NK-92 (cell line): ENCODE measurements around the gene DLG2.
A peak's percentile ranks its signal among the peaks of the same experiment; 100 is the strongest.
"Not testable (repeated sequence)": the region's sequence is repeated elsewhere in the genome, so short reads cannot be mapped to it uniquely, and the experiment has no call there.

Experiments used
- DNase-seq: peaks from one replicate; lab custom pipeline; 2025; ENCODE audit not compliant: unreplicated experiment; lab: John Stamatoyannopoulos, UW

DLG2 gene

DNA sequence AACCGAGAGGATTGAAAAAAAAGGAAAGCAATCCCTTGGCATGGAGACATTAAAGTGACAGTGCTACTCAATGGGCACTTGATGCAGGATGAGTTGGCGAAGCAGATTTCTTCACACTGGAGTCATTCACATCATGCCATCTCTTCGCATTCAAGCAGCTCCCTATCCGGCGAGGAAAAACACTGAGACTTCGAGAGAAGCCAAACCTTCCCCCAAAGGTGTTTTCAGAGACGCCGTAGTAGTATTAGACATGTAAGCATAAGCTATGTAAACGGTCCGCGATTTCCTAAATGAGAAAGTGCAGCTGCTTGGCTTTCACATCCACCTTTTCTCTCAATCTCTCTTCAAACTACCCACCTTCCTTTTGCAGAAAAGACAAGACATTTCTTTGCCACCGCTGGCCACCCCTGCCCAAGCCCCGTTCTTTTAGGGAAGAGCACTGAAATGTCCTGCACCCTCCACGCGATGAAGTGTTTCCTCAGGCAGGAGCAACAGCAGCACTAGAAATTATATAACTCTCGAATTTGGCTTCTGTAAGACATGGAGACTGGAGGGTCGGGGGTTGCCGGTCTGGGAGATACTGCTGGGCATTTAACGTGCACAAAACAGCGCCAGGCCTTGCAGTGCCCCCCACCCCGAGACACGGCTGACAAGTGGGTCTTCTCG lies at the start of gene DLG2:
Gene DLG2, minus strand, starts transcription at position 13 of the 666 bp plus-strand sequence.
- no peak for DNase-seq

DNA sequence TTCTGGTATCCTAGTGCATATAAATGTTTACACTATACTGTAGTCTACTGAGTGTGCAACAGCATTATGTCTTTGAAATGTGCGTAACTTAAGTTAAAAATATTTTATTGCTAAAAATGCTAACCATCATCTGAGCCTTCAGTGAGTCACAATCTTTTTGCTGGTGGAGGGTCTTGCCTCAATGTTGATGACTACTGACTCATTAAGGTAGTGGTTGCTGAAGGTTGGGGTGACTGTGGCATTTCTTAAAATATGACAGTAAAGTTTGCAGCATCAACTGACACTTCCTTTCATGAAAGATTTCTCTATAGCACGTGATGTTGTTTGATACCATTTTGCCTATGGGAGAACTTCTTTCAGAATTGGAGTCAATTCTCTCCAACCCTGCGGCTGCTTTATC lies 46.2 kb upstream of the DLG2 start:
- no peak for DNase-seq

DNA sequence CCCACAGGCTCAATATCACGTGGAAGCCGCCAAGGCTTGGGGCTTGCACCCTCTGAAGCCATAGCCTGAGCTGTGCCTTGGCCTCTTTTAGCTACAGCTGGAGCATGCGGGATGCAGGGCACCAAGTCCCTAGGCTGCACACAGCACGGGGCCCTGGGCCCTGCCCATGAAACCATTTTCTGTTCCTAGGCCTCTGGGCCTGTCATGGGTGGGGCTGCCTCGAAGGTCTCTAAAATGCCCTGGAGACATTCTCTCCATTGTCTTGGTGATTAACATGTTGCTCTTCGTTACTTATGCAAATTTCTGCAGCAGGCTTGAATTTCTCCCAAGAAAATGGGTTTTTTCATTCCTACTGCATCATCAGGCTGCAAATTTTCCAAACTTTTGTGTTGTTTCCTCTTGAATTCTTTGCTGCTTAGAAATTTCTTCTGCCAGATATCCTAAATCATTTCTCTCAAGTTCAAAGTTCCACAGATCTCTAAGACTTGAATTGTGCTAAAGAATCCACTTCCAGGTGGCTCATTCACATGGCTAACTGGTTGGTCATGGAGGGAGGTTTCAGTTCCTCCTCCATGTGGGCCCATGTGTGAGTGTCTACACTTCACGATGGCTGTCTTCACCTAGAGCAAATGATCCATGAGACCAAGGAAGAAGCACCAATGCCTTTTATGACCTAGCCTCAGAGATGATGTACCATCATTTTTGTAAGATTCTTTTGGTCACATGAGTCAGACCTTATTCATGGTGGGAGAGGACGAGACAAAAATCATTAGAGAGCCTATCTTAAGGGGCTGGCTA lies 45.2 kb upstream of the DLG2 start:
- DNase-seq: no peak

DNA sequence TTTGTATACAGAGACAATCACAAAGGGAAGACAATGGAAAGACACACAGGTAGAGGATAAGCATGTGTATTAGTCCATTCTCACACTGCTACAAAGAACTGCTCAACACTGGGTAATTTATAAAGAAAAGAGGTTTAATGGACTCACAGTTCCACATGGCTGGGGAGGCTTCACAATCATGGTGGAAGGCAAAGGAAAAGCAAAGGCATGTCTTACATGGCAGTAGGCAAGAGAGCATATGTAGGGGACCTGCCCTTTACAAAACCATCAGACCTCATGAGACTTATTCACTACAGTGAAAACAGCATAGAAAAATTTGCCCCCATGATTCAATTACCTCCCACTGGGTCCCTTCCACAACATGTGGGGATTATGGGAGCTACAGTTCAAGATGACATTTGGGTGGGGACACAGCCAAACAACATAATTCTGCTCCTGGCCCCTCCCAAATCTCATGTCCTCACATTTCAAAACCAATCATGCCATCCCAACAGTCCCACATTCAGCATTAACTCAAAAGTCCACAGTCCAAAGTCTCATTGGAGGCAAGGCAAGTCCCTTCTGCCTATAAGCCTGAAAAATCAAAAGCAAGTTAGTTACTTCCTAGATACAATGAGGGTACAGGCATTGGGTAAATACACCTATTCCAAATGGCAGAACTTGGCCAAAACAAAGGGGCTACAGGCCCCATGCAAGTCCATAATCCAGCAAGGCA lies 44.0 kb upstream of the DLG2 start:
- DNase-seq: not testable (repeated sequence)

DNA sequence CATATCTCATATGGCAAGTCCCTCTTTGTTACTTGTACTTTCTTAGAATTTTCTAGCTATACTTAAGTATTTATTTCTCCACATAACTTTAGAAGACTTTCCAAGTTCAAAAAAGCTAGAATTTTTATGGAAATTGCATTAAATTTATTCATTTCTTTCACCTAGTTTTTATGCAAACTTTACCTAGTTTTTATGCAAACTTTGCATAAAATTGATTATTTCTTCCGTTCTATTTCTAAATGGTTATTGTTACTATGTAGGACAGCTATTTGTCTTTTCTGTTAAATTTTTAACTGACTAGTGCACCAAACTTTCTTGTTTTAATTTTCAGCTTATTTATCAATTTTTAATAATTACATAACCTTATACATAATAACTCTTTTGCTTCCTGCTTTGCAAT lies 41.0 kb upstream of the DLG2 start:
- DNase-seq: no peak

DNA sequence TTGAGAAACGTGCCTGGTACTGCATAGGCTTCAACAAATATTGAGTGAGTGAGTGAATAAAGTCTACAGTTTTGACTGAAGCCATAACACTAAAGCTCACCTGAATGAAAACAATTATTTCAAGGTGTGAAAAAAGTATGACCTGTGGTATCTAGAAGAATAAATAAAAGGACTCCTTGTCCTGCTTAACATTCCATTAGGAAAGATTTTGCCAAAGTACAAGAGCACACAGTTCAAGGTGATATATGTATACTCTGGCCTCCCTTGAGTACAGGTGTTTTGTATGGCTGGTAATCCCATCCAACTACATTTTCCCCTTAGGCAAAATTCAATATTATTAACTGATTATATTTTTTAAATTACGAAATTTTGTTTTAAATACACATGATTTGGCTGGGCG lies 39.5 kb upstream of the DLG2 start:
- no peak for DNase-seq

DNA sequence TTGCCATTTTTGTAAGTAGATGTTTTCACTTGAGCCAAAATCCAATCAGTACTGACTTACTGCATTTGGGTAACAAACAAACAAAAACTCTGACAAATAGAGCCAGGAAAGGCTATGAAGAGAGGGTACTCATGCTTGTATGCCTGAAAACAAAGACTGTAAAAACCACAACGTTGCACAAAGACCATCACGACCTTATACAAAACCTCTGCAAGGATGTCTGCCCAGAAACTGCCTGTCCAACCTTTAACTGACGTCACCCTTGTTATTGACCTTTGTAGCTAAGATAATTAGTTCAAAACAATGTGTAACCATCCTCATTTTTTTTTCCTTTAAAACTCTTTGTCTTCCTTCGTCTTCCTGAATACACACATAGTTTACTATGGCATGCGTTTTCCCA lies 38.6 kb upstream of the DLG2 start:
- DNase-seq: no peak

DNA sequence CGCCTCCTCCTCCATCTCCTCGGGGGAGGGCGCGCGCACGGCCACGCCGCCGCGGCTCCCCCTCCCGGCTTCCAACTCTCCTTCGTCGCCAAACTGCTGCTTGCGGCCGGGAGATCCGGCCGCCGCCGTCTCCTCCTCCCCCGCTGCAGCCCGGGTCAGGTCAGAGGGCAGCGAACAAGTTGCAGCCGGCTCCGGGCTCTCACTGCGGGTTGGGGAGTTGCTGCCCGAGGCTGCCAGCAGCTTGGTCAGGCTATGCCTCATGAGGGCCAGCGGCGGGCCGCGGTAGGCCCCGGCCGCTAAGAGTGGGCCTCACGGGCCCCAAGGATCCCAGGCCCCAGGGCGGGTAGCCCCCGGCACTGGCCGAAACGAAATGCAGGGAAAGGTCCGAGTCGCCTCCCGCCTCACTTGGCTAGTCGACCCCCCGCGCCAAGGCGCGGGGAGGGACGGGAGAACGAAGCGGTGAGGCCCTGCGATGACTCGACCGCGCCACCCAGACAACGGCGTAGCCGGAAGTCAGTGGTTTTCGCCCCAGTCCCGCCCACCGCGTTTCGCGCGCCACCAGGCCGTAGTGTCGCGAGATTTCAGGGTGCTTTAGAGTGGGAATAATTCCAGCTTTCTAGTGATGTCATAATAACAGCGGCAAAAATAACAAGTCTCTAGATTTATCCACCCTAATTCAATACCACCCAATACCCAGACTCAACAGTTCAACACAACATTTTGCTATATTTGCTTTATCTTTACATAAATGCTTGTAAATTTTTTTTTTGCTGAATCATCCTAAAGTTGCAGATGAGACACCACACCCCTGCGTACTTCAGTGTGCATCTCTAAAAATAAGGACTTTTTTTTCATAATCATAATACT lies 37.7 kb upstream of the DLG2 start, which contains the start of gene CREBZF:
Gene CREBZF, minus strand, starts transcription at position 515 of the 867 bp plus-strand sequence. Its CDS starts 254 bp downstream, at position 261.
- peak; percentile 54 for DNase-seq

DNA sequence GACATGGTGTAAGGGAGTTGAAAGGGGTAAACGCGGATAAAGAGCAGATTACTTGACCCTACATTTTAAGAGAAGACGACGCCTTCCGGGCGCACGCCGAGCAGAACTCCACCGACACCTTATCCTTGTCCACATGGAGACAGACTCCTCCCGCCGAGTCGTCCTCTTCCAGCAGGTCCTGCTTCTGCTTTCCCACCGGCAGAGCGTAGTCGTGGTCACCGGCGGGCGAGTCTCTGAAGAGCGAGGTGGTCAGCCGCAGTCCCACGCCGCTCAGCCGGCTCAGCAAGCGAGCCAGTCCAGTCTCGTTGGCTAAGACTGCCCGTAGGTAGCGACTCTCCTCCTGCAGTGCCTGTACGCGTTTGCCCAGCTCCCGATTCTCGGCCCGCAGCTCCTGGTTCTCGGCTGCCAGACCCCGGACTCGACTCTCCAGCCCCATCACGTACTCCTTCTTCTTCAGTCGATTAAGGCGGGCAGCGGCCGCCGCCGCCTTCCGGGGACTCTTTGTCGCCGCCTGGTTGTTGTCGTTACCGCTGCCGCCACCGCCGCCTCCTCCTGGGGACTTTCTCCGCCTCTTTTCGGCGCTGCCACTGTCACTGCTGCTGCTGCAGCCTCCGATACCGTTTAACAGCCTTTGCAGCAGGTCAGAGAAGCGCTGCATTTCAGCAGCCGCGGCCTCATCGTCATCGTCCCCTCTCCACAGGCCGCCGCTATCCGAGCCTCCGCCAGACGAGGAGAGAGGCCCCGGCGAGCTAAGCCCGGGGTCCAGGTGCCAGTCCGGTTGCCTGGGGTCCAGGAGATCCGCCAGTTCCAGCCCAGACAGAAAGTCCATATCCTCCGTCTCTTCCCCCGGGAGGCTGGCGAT lies 36.8 kb upstream of the DLG2 start:
- DNase-seq: peak; percentile 37

DNA sequence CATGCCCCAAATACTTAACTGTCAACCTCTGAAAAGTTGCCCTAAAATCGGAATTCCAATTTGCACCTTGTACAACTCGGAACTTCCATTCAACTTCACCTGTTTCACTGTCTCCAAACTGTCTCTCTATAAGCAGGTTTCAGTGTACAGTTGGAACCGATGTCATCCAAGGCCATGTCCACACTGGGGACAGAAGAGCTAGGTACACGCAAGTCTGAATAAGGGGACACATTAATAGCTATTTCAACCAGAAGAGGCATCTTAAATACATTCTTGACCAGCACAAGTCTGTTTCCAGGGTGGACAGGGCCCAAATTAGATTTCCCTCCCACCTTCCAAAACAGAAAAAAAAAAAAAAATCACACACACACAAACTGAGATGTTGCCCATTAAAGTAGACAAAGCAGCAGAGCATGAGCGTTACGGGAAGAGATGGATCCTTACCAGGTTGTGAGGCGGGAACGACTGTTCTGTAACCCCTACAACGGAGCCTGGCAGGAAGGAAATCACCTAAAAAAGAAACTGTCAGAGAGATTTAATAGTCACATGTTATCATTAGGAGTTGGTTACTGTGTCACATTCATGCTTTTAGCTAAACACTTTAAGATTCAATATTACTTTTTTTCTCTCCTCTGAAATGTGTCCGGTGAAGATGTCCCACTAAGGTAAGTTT lies 36.1 kb upstream of the DLG2 start:
- DNase-seq: no peak

DNA sequence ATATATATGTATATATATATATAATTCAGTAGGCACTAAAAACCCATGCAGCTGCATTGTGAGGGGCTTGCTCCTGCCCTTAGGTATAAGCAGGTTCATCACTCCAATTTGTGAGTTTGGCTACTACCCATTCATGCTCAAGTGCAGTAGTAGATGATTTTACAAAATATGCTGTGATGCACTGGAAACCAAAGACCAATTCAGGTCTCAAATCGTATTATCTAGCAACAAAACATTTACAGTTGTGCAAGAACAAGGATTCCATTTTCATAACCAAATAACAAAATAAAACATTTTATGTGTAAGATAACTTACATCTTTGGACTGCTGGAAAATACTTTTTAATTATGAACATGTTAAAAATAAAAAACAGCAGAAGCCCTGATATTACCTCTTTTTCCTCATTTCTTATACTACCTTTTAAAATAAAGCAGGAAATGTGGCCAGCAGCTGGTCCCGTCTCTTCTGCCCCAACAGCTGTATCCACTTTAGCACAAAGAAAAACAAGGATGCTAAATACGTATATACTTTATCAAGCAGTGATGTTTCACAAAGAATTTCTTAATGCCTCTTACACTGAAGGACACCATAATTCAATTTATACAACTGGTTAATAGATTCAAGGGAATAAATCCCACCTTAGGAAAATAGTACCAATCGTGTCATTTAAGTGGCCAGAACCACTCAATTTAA lies 35.0 kb upstream of the DLG2 start:
- DNase-seq: no peak

DNA sequence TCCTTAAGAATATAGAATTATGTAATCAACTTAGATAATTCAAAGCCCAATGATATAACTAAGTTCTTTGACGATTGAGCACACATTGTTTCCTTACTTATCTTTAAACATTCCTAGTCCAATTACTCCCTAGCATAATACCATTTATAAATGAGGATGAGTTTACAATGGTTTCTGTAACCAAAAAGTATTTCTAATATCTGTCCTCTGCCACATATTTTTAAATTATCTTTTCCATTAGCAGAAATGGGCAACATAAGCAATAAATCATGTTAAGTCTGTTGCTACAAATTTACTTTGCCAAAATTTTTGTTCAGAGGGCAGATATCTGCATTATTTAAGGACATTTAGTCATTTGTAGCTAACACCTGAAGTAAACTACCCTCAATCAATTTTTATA lies 31.0 kb upstream of the DLG2 start:
- DNase-seq: no peak

DNA sequence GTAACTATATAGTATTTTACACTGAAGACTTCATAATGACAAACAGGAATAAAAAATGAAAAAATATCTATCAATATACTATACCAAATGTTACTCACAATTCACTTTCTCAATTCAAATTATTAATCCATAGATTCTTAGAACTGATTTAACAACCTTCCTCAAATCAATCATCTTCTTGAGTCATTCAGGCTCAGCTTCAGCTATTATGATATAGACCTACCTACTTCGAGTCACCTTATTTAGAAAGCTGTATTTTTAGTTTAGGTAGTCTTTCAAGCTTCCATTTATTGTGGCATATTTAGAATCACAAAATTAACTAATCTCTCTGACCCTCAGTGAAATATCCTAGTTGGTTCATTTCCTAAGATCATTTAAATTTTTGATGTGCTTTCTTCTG lies 29.6 kb upstream of the DLG2 start:
- no peak for DNase-seq

DNA sequence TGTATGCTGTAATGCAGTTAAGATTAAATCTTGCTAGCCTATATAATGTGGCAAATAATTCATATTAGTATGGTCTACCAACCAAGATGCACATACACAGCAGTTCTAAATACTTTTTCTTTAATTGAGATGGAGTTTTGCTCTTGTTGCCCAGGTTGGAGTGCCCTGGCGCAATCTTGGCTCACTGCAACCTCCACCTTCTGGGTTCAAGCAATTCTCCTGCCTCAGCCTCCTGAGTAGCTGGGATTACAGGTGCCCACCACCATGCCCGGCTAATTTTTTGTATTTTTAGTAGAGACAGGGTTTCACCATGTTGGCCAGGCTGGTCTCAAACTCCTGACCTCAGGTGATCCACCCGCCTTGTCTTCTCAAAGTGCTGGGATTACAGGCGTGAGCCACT lies 27.2 kb upstream of the DLG2 start:
- not testable (repeated sequence) for DNase-seq

DNA sequence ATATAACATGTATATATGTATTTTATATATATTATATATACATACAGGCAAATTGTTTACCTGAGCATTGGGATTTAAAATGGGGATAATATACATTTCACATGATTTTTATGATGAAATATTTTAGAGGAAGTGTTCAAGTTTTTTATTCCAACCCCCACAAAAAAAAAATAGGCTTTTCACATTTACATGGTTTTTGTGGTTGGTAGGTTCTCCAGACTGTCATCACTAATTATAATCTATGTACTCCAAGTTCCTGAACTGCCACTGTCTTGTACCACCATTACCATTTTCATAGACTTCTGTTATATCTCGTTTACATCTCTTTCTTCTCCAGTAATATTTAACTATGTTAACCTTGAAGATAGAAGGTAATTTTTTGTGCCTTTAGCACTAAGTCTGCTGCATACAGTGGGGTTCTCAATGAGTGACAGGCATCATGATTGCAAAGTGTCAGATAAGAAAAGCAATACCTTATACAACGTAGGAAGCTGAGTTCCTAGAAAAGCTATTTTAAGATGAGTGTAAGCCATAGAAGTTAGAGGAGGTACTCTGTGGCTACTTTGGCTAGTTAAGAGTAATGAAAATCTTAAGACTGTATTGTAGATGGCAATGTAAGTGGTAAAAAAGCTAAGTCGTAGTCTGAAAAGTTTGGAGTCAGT lies 25.8 kb upstream of the DLG2 start:
- no peak for DNase-seq

DNA sequence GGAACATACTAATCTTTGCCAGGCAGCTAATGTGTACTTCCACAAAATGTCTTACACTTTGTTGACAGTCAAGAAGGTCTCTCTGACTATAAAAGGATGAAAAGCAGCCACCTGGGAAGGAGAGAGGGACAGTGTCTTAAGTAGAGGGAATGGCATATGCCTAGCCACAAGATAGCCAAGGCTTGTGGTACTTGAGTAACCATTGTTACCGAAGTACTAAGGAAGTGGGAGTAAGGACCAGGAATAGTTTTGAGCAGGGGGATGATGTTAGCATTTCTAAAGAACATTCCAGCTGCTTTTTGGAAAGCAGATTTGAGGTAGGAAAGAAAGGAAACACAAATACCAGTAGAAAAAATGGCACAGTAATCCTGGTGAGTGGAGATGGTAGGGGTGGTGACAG lies 24.0 kb upstream of the DLG2 start:
- DNase-seq: no peak

DNA sequence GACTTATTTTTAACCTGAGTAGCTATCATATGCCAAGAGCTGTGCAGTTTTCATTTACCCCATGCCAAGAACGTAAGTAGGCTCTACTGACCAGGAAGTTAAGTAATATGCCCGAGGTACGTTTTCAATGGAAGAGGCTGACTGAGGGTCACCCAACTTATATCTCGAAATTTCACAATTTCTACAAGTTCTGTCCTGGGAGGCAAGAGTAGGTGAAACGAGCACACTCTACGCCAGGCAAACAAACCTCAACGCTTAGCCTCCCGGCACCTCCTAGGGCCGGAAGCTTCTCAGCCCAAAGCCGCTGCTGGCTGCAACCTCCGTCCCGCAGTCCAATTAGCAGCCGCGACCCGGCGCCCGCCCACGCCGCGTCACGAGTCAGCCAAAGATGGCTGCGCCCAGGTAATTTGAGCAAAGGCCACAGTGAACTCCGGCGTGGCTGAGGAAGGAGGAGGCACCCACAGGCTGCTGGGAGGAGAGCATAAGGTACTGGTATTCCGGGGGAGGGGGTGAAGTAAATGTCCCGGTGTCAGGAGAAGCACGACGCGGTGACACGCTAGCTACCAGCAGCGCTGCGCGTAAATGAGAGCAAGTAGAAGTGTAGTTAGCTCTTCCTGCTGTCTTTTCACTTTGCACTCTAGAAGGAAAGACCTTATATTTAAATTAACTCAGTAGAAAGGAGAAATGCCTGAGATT lies 20.6 kb upstream of the DLG2 start, which contains the start of gene TMEM126A:
Gene TMEM126A, plus strand, starts transcription at position 364 of the 696 bp plus-strand sequence. CDS start 2,289 bp downstream, outside the sequence.
- peak; percentile 41 for DNase-seq

DNA sequence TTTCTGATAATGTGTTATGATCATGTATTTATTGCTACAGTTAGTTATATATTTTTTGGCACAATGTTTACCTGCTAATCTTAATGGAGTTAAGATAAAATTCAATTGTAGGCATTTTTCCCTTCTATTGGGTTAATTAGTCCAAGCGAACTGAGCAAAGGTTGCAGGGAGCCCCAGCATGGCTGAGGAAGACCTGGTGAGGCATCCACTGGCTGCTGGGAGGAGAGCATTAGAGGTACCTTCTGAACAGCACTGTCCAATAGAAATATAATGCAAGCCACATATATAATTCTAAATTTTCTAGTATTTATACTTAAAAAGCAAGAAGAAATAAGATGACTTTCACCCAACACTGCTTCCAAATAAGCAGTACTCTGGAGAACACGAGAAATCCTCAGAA lies 19.9 kb upstream of the DLG2 start:
- no peak for DNase-seq
